Measurements from ENCODE around the gene GSK3B. TPM values are rescaled to one million over a fixed set of nuclear protein-coding genes. Genes with fewer than 3 reads are reported as not detected.

The GSK3B gene
- total RNA-seq, 3 donors from 2014 or later = 34.6 to 46.1 (median 42.0) TPM

DNA sequence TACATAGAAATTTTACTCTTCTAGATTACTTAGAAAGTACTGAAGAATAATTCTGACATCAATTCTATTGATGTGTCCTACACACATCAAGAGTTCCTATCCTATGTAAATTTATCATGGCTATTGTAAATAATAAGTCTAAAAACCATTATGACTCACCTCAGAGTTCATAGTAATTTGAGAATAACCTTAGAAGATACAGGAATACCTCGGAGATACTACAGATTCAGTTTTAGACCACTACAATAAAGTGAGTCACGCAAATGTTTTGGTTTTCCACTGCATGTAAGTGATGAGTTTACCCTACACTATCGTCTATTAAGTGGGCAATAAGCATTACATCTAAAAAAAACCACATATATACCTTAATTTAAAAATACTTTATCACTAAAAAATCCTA is 237.6 kb downstream of the GSK3B start:
- Histone ChIP-seq H3K27me3 (no peaks in the 10 kb centered on the region), H3K36me3 (no peaks in the 10 kb centered on the region), H3K4me3 (no peak overlapping the region), H3K9me3 (peaks cover 0 to 7% of the 10 kb centered on the region in 2 donors), H3K27ac (no peak overlapping the region), H3K4me1 (no peaks in the 10 kb centered on the region)
- TF ChIP-seq POLR2A (IDR thresholded peaks at IDR 0.05) = no peak
- intact Hi-C loops (cut with DNase I; ENCODE audit: low total_unique reads) = no loop called here
- no peak for DNase-seq (ENCODE audit: low spot score in 2 of 2)

- no peaks in the 10 kb centered on the region for H3K9me3 ChIP-seq
- H3K4me3 ChIP-seq = no peak overlapping the region
- H3K4me1 ChIP-seq = no peaks in the 10 kb centered on the region
- no peaks in the 10 kb centered on the region for H3K27me3 ChIP-seq
- intact Hi-C loops (cut with DNase I; ENCODE audit: low total_unique reads) = no loop called here
- H3K36me3 ChIP-seq = no peaks in the 10 kb centered on the region
- no peak for DNase-seq (ENCODE audit: low spot score in 2 of 2)
- TF ChIP-seq CTCF (IDR thresholded peaks at IDR 0.05) (no peak), POLR2AphosphoS5 (IDR thresholded peaks at IDR 0.05) (no peak), POLR2A (IDR thresholded peaks at IDR 0.05) (no peak)
- no peak overlapping the region for H3K27ac ChIP-seq
Observed at GRCh38 chr3:119849126-119849525, 245.1 kb downstream of the GSK3B start.

DNA sequence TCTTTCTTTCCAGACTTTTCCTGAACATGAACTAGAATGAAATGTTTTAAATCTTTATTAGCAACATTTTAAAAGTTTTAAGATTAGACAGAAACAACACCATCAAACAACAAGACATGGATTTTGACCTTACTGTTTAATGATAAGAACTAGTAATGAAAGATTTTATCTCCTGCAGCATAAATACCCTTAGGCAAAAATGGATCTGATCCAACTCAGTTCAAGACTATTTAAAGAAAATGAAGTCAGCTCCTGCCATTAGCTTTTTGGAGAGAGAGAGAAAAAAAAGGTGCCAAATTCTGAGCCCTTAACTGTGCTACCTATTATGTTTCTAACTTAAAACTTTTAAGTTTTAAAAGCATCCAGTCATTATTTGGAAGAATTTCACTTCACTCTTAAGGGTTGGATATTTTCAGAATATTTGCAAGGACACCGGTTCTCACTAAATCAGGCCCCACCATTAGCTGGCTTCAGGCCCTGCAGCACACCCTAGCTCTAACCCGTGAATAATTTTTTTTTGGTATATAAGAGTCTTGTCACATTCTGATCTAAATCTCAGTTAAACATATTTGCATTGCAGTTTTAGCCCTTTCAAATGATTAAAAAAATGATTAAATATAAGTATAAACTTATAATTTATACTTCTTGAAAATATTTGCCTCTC is 252.3 kb downstream of the GSK3B start:
- intact Hi-C loops (cut with DNase I; ENCODE audit: low total_unique reads) = no loop called here
- H3K9me3 ChIP-seq = no peaks in the 10 kb centered on the region
- no peak overlapping the region for H3K4me3 ChIP-seq
- no peak for DNase-seq (ENCODE audit: low spot score in 2 of 2)
- H3K36me3 ChIP-seq = no peaks in the 10 kb centered on the region
- no peaks in the 10 kb centered on the region for H3K27me3 ChIP-seq
- H3K4me1 ChIP-seq = no peaks in the 10 kb centered on the region
- no peak overlapping the region for H3K27ac ChIP-seq
- TF ChIP-seq CTCF (IDR thresholded peaks at IDR 0.05) = no peak
- no peak for TF ChIP-seq POLR2AphosphoS5 (IDR thresholded peaks at IDR 0.05)
- TF ChIP-seq POLR2A (IDR thresholded peaks at IDR 0.05) = no peak

DNA sequence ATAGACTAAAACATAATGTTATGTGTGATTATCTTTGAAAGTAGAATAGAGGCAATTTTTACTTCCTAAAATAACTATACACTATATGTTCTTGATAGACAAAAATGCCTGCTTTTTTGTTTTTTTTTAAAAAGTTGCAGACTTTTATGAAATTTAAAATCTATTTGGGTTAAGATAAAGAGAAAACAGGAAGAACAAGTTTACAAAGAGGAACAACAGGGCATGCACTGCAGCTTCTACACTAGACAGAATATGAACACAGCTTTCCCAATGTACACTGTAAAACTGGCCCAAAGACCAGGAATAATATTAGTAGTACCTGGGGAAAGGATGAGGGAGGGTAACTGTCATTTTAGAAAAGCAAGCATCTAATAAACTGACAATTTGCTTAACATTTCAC is 258.7 kb downstream of the GSK3B start:
- no peaks in the 10 kb centered on the region for H3K9me3 ChIP-seq
- no peaks in the 10 kb centered on the region for H3K36me3 ChIP-seq
- H3K4me3 ChIP-seq = no peak overlapping the region
- H3K27ac ChIP-seq = no peak overlapping the region
- no peaks in the 10 kb centered on the region for H3K27me3 ChIP-seq
- H3K4me1 ChIP-seq = no peaks in the 10 kb centered on the region
- TF ChIP-seq POLR2AphosphoS5 (IDR thresholded peaks at IDR 0.05) = no peak
- intact Hi-C loops (cut with DNase I; ENCODE audit: low total_unique reads) = no loop called here
- no peak for DNase-seq (ENCODE audit: low spot score in 2 of 2)

DNA sequence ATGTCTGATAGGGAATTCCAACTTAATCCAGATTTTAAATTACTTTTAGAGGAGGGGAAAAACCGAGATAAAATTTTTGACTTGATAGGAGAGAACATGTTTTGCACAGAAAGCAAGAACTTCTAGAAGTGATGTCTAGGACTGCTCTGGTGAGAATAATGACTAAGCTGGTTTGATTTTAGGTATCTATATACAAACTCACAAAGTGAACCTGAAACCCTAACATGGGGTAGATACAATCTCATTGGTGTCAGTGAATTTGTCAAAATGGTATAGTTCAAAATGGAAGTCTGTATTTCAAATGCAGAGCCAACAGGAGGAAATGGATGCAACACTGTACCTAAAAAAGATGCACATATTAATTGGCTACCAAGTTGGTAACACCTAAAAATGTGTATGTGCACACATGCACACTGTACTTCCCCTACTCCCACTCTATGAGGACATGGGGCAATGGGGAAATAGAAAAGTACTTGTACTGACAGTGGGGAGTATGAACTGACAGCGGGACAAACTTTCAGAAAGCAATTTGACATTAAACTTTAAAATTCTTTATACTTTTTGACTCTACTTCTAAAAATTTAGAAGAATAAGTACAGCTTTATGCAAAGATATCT is 259.4 kb downstream of the GSK3B start:
- intact Hi-C loops (cut with DNase I; ENCODE audit: low total_unique reads) = no loop called here
- no peaks in the 10 kb centered on the region for H3K27me3 ChIP-seq
- H3K4me3 ChIP-seq = no peak overlapping the region
- no peak for DNase-seq (ENCODE audit: low spot score in 2 of 2)
- H3K4me1 ChIP-seq = no peaks in the 10 kb centered on the region
- no peaks in the 10 kb centered on the region for H3K9me3 ChIP-seq
- H3K27ac ChIP-seq = no peak overlapping the region
- no peak for TF ChIP-seq POLR2A (IDR thresholded peaks at IDR 0.05)
- TF ChIP-seq CTCF (IDR thresholded peaks at IDR 0.05) = no peak
- TF ChIP-seq POLR2AphosphoS5 (IDR thresholded peaks at IDR 0.05) = no peak
- no peaks in the 10 kb centered on the region for H3K36me3 ChIP-seq

DNA sequence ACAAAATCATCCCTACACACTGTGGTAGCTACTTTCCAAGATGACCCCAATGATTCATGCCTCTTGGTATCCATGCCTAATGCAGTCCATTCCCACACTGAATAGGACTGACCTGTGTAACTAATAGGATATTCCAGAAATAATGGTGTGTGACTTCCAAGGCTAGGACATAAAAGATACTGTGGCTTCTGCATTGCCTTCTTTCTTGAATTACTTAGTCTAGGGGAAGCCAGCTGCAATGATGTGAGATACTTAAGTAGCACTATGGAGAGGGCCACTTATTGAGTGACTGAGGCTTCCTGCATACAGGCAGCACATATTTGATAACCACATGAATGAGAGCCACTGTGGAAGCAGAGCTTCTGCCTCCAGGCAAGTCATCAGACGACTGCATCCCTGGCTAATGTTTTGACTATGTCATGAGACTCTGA is 262.3 kb downstream of the GSK3B start:
- H3K9me3 ChIP-seq = no peaks in the 10 kb centered on the region
- H3K27ac ChIP-seq = no peak overlapping the region
- intact Hi-C loops (cut with DNase I; ENCODE audit: low total_unique reads) = no loop called here
- no peaks in the 10 kb centered on the region for H3K36me3 ChIP-seq
- TF ChIP-seq POLR2AphosphoS5 (IDR thresholded peaks at IDR 0.05) (no peak), POLR2A (IDR thresholded peaks at IDR 0.05) (no peak), CTCF (IDR thresholded peaks at IDR 0.05) (no peak)
- H3K27me3 ChIP-seq = no peaks in the 10 kb centered on the region
- no peak for DNase-seq (ENCODE audit: low spot score in 2 of 2)
- H3K4me3 ChIP-seq = no peak overlapping the region
- no peaks in the 10 kb centered on the region for H3K4me1 ChIP-seq

All from breast epithelium (tissue), 4 donors.